Loucy (cell line): ENCODE measurements around the gene C1orf226.

Source experiments
- H2AFZ ChIP-seq: fragments of 200-600 bp; sonication (generic); 2 replicates; pipeline ENCODE4 v1.6.0; 2016; ENCODE audit warnings: antibody characterized with exemption, mild to moderate bottlenecking, low read length, moderate library complexity
- H3F3A ChIP-seq: fragments of 200-600 bp; 2 replicates; pipeline ENCODE4 v1.6.0; 2016; ENCODE audit warnings: antibody characterized with exemption, low read depth, mild to moderate bottlenecking
- H3K27me3 ChIP-seq: fragments of 200-600 bp; sonication (generic); 2 replicates; pipeline ENCODE4 v1.6.1; 2014; ENCODE audit warnings: low read length, mild to moderate bottlenecking; ENCODE audit not compliant: insufficient read depth, poor library complexity, severe bottlenecking
- H3K36me3 ChIP-seq: fragments of 200-600 bp; sonication (generic); 2 replicates; pipeline ENCODE4 v1.6.1; 2016; ENCODE audit warnings: low read length; ENCODE audit not compliant: insufficient read depth
- H3K4me1 ChIP-seq: fragments of 200-600 bp; sonication (generic); 2 replicates; pipeline ENCODE4 v1.5.1; 2014; ENCODE audit warnings: low read length, mild to moderate bottlenecking; ENCODE audit not compliant: insufficient read depth, poor library complexity, severe bottlenecking
- H3K4me2 ChIP-seq: fragments of 200-600 bp; sonication (generic); 2 replicates; pipeline ENCODE4 v1.6.0; 2014; ENCODE audit warnings: antibody characterized with exemption, low read length, low read depth, mild to moderate bottlenecking; ENCODE audit not compliant: poor library complexity, severe bottlenecking
- H3K4me3 ChIP-seq: fragments of 200-600 bp; sonication (generic); 2 replicates; pipeline ENCODE4 v1.5.1; 2014; ENCODE audit warnings: low read length, mild to moderate bottlenecking, mixed read lengths; ENCODE audit not compliant: poor library complexity, severe bottlenecking
- H3K79me2 ChIP-seq: fragments of 200-600 bp; sonication (generic); 2 replicates; pipeline ENCODE4 v1.6.1; 2014; ENCODE audit warnings: low read length; ENCODE audit not compliant: insufficient read depth
- H3K9ac ChIP-seq: fragments of 200-600 bp; sonication (generic); 2 replicates; pipeline ENCODE4 v1.6.0; 2014; ENCODE audit warnings: mild to moderate bottlenecking, low read depth, low read length, moderate library complexity; ENCODE audit not compliant: poor library complexity, severe bottlenecking
- H3K9me2 ChIP-seq: fragments of 200-600 bp; sonication (generic); replicated peaks from 2 replicates; pipeline ENCODE4 v1.6.1; 2016; ENCODE audit warnings: low read depth, low read length, mixed read lengths
- H3K9me3 ChIP-seq: fragments of 200-600 bp; sonication (generic); 2 replicates; pipeline ENCODE4 v1.6.1; 2014; ENCODE audit warnings: mild to moderate bottlenecking, antibody characterized with exemption, low read length, low read depth; ENCODE audit not compliant: insufficient read depth
- H4K20me1 ChIP-seq: fragments of 200-600 bp; sonication (generic); 2 replicates; pipeline ENCODE4 v1.6.0; 2014; ENCODE audit warnings: antibody characterized with exemption, low read length, mild to moderate bottlenecking; ENCODE audit not compliant: insufficient read depth, poor library complexity, severe bottlenecking
- EZH2phosphoT487 ChIP-seq: fragments of 200-600 bp; IDR thresholded peaks from 2 replicates; pipeline ENCODE4 v1.6.1; 2018; ENCODE audit warnings: antibody characterized with exemption, mild to moderate bottlenecking, moderate library complexity, borderline replicate concordance
- TF ChIP-seq, protein P1 (sequence below): fragments of 200-600 bp; sonication (generic); conservative IDR thresholded peaks from 2 replicates; pipeline ENCODE4 v1.5.1; 2014; ENCODE audit warnings: mild to moderate bottlenecking, antibody characterized with exemption, low read length

Gene C1orf226

DNA sequence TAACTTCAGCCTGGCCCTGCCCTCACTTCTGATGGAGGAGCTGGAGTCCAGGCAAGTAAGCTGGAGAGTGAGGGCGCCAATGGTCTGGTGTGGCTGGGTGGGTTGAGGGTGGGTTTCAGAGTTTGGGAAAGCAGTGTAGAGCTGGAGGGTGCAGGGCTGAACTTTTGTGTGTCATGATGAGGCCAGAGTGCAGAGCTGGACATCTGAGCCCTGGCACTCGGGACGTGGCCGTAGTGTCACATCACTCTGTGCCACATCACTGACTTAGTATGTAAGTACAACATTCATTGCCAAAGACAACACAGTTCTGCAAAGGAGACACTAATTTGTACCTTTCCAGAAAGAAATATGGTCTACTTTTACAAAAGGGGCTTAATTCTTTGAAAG is 20.7 kb upstream of the C1orf226 start:
- H3K4me2 ChIP-seq: no peak overlapping the region
- H3K36me3 ChIP-seq: no peaks in the 10 kb centered on the region
- no peaks in the 10 kb centered on the region for H3K27me3 ChIP-seq
- no peaks in the 10 kb centered on the region for H3K9me2 ChIP-seq
- TF ChIP-seq, protein P1, sequence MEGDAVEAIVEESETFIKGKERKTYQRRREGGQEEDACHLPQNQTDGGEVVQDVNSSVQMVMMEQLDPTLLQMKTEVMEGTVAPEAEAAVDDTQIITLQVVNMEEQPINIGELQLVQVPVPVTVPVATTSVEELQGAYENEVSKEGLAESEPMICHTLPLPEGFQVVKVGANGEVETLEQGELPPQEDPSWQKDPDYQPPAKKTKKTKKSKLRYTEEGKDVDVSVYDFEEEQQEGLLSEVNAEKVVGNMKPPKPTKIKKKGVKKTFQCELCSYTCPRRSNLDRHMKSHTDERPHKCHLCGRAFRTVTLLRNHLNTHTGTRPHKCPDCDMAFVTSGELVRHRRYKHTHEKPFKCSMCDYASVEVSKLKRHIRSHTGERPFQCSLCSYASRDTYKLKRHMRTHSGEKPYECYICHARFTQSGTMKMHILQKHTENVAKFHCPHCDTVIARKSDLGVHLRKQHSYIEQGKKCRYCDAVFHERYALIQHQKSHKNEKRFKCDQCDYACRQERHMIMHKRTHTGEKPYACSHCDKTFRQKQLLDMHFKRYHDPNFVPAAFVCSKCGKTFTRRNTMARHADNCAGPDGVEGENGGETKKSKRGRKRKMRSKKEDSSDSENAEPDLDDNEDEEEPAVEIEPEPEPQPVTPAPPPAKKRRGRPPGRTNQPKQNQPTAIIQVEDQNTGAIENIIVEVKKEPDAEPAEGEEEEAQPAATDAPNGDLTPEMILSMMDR: no peak
- no peak for TF ChIP-seq EZH2phosphoT487
- H3K4me3 ChIP-seq: no peak overlapping the region
- H2AFZ ChIP-seq: no peak overlapping the region
- H3K9ac ChIP-seq: no peak overlapping the region
- H3K79me2 ChIP-seq: no peaks in the 10 kb centered on the region
- no peaks in the 10 kb centered on the region for H3F3A ChIP-seq
- no peaks in the 10 kb centered on the region for H4K20me1 ChIP-seq
- no peaks in the 10 kb centered on the region for H3K9me3 ChIP-seq
- no peaks in the 10 kb centered on the region for H3K4me1 ChIP-seq

DNA sequence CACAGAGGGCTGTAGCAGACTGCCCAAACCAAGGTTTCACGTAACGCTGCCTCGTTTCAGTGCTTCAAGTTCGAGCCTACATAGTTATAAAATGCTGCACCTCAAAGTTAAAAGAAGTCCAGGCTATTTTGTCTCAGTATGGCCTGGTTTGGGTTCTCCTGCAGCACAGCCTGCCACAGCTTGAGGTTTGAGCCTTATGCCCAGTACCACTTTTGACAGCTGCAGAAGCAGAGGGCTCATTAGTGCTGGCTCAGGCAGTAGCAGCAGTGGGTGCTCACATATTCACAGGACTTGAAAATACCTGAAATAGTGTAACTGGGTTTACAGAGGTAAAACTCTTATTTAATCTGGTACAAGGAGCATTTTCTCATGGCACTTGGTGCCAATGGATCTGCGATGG is 20.2 kb upstream of the C1orf226 start:
- Histone ChIP-seq H3K9ac (no peak overlapping the region), H3K4me3 (no peak overlapping the region), H2AFZ (no peak overlapping the region), H4K20me1 (no peaks in the 10 kb centered on the region), H3K27me3 (no peaks in the 10 kb centered on the region), H3K4me1 (no peaks in the 10 kb centered on the region), H3K36me3 (no peaks in the 10 kb centered on the region), H3F3A (no peaks in the 10 kb centered on the region), H3K4me2 (no peak overlapping the region), H3K9me2 (no peaks in the 10 kb centered on the region), H3K79me2 (no peaks in the 10 kb centered on the region), H3K9me3 (no peaks in the 10 kb centered on the region)
- TF ChIP-seq, protein P1: no peak
- TF ChIP-seq EZH2phosphoT487: no peak

- Histone ChIP-seq H3K79me2 (no peaks in the 10 kb centered on the region), H3K9ac (no peak overlapping the region), H3K36me3 (no peaks in the 10 kb centered on the region), H3K27me3 (no peaks in the 10 kb centered on the region), H3K4me2 (no peak overlapping the region), H3K9me3 (no peaks in the 10 kb centered on the region), H3K4me1 (no peaks in the 10 kb centered on the region), H2AFZ (no peak overlapping the region), H3K4me3 (no peak overlapping the region), H3K9me2 (no peaks in the 10 kb centered on the region), H4K20me1 (no peaks in the 10 kb centered on the region), H3F3A (no peaks in the 10 kb centered on the region)
- TF ChIP-seq EZH2phosphoT487: no peak
These were observed 17.7 kb upstream of the C1orf226 start for GRCh38 chr1:162363823-162364222.

- Histone ChIP-seq H2AFZ (no peak overlapping the region), H3K36me3 (no peaks in the 10 kb centered on the region), H3K4me2 (no peak overlapping the region)
These were observed 17.0 kb upstream of the C1orf226 start for GRCh38 chr1:162364498-162364897.

More at GRCh38 chr1:162364498-162364897, 17.0 kb upstream of the C1orf226 start:
- Histone ChIP-seq H3K9me2 (no peaks in the 10 kb centered on the region), H3F3A (no peaks in the 10 kb centered on the region), H3K4me3 (no peak overlapping the region), H3K79me2 (no peaks in the 10 kb centered on the region), H3K9ac (no peak overlapping the region), H4K20me1 (no peaks in the 10 kb centered on the region), H3K4me1 (no peaks in the 10 kb centered on the region), H3K27me3 (no peaks in the 10 kb centered on the region), H3K9me3 (no peaks in the 10 kb centered on the region)
- TF ChIP-seq, protein P1: no peak
- TF ChIP-seq EZH2phosphoT487: no peak
